GM23338 (cell line): ENCODE results near the gene GADD45GIP1.

Experiments
- CTCF ChIP-seq, 2 experiments: fragments of 200-600 bp in 1 of 2; sonication (generic) in 1 of 2; conservative IDR thresholded peaks; 2 replicates each; pipeline versions ENCODE4 v1.5.1 to v1.6.1; 2016 to 2017; ENCODE audit warnings: antibody characterized with exemption in 2 of 2, low read depth in 2 of 2, mild to moderate bottlenecking in 2 of 2, moderate library complexity in 1 of 2
- POLR2AphosphoS5 ChIP-seq: IDR thresholded peaks from 2 replicates; pipeline ENCODE4 v1.6.1; 2016; ENCODE audit warnings: antibody characterized with exemption, low read depth
- REST ChIP-seq: IDR thresholded peaks from one replicate; pipeline ENCODE4 v1.6.1; 2018; ENCODE audit warnings: antibody characterized with exemption; ENCODE audit not compliant: unreplicated experiment

GRCh38 chr19:12986726-12987125, 29.7 kb upstream of the GADD45GIP1 start:
- TF ChIP-seq CTCF (conservative IDR thresholded peaks at IDR 0.05; ENCODE audit: low read depth in 2 of 2) (no peak), POLR2AphosphoS5 (no peak), REST (no peak)
